ENCODE data around the gene F12. TPM values are rescaled to one million over a fixed set of nuclear protein-coding genes. Genes with fewer than 3 reads are reported as not detected.

Gene F12
- total RNA-seq, 1 experiment from 2014 or later = 13.4 TPM

DNA sequence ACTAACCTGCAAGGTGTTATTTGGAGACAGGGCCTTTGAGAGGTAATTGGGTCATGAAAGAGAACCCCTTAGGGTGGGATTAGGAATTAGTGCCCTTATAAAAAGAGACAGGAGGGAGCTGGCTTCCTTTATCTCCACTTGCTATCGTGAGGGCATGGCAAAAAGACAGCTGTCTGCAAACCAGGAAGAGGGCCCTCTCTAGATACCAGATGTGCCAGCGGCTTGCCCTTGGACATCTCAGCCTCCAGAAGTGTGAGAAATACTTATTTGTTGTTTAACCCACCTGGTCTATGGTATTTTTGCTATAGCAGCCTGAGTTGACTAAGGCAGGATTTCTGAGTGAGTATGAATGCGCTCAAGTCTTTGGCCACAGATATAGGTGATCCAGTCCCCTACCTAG is 52.6 kb downstream of the F12 start:
- DNase-seq (ENCODE audit: low read depth, low spot score) = no peak

DNA sequence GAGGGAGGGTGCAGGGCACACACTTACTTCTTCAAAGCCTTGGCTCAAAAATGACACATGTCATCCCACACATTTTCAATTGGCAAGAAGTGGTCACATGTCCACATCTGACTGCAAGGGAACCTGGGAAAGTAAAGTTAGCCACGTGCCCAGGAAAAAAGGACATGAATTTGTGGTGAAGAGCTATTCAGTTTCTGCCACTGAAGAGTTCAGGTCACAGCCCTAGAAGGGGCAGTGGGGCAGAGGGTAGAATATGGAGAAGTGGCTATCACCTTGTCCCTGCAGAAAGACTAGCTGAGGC is 53.5 kb downstream of the F12 start:
- POLR2A ChIA-PET = no interaction called here
- in situ Hi-C loops (cut with HindIII; ENCODE audit: low pct_unique_long_range_greater_than_20kb, low sequenced_read_pairs) (no loop called here), intact Hi-C loops (cut with micrococcal nuclease; ENCODE audit: unreplicated experiment) (no loop called here)
- Histone ChIP-seq H3K27ac (ENCODE audit: low read length) (no peak overlapping the region), H3K4me1 (ENCODE audit: control insufficient read depth, insufficient read depth, low read length) (0 out of 2 replicates have a peak, but pooled peaks cover 2% of the 10 kb centered on the region), H3K9me3 (ENCODE audit: control insufficient read depth, insufficient read depth, low read depth, low read length) (no peaks in the 10 kb centered on the region), H3K4me3 (ENCODE audit: low read depth in 2 of 2, low read length in 2 of 2) (no peak overlapping the region), H3K36me3 (ENCODE audit: control insufficient read depth, insufficient read depth, low read length) (no peaks in the 10 kb centered on the region), H3K27me3 (ENCODE audit: control insufficient read depth, insufficient read depth, low read length) (no peaks in the 10 kb centered on the region)
- no TSS peak for BruUV-seq (replicated peaks)
- ATAC-seq = no peak
- no peak for DNase-seq (ENCODE audit: low read depth, low spot score)
- CTCF ChIA-PET = interaction anchor here (1.0 kb wide), 1 partner anchor 46 kb away, joined by 5 read pairs; no protein-coding TSS in a partner anchor
- TF ChIP-seq, protein P1, sequence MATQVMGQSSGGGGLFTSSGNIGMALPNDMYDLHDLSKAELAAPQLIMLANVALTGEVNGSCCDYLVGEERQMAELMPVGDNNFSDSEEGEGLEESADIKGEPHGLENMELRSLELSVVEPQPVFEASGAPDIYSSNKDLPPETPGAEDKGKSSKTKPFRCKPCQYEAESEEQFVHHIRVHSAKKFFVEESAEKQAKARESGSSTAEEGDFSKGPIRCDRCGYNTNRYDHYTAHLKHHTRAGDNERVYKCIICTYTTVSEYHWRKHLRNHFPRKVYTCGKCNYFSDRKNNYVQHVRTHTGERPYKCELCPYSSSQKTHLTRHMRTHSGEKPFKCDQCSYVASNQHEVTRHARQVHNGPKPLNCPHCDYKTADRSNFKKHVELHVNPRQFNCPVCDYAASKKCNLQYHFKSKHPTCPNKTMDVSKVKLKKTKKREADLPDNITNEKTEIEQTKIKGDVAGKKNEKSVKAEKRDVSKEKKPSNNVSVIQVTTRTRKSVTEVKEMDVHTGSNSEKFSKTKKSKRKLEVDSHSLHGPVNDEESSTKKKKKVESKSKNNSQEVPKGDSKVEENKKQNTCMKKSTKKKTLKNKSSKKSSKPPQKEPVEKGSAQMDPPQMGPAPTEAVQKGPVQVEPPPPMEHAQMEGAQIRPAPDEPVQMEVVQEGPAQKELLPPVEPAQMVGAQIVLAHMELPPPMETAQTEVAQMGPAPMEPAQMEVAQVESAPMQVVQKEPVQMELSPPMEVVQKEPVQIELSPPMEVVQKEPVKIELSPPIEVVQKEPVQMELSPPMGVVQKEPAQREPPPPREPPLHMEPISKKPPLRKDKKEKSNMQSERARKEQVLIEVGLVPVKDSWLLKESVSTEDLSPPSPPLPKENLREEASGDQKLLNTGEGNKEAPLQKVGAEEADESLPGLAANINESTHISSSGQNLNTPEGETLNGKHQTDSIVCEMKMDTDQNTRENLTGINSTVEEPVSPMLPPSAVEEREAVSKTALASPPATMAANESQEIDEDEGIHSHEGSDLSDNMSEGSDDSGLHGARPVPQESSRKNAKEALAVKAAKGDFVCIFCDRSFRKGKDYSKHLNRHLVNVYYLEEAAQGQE (IDR thresholded peaks at IDR 0.05; ENCODE audit: insufficient read depth in 1 of 2, low read depth in 2 of 2, low read length in 1 of 2) = no peak
- TF ChIP-seq SIN3A (IDR thresholded peaks at IDR 0.05; ENCODE audit: borderline replicate concordance, insufficient read depth, low read depth, low read length) (no peak), POLR2AphosphoS5 (IDR thresholded peaks at IDR 0.05; ENCODE audit: low read depth, low read length) (no peak), TCF7L2 (IDR thresholded peaks at IDR 0.05; ENCODE audit: low read depth, low read length) (no peak)
- TF ChIP-seq, protein P2, sequence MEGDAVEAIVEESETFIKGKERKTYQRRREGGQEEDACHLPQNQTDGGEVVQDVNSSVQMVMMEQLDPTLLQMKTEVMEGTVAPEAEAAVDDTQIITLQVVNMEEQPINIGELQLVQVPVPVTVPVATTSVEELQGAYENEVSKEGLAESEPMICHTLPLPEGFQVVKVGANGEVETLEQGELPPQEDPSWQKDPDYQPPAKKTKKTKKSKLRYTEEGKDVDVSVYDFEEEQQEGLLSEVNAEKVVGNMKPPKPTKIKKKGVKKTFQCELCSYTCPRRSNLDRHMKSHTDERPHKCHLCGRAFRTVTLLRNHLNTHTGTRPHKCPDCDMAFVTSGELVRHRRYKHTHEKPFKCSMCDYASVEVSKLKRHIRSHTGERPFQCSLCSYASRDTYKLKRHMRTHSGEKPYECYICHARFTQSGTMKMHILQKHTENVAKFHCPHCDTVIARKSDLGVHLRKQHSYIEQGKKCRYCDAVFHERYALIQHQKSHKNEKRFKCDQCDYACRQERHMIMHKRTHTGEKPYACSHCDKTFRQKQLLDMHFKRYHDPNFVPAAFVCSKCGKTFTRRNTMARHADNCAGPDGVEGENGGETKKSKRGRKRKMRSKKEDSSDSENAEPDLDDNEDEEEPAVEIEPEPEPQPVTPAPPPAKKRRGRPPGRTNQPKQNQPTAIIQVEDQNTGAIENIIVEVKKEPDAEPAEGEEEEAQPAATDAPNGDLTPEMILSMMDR (IDR thresholded peaks at IDR 0.05) = no peak

More for the DNA sequence above, 52.6 kb downstream of the F12 start:
- TF ChIP-seq, protein P2 (IDR thresholded peaks at IDR 0.05) = no peak
- TF ChIP-seq, protein P1 (IDR thresholded peaks at IDR 0.05; ENCODE audit: insufficient read depth in 1 of 2, low read depth in 2 of 2, low read length in 1 of 2) = no peak
- TF ChIP-seq TCF7L2 (IDR thresholded peaks at IDR 0.05; ENCODE audit: low read depth, low read length) = no peak
- no peak for TF ChIP-seq POLR2AphosphoS5 (IDR thresholded peaks at IDR 0.05; ENCODE audit: low read depth, low read length)
- TF ChIP-seq SIN3A (IDR thresholded peaks at IDR 0.05; ENCODE audit: borderline replicate concordance, insufficient read depth, low read depth, low read length) = no peak
- no peak overlapping the region for H3K27ac ChIP-seq (ENCODE audit: low read length)
- no peaks in the 10 kb centered on the region for H3K36me3 ChIP-seq (ENCODE audit: control insufficient read depth, insufficient read depth, low read length)
- ChIA-PET CTCF (interaction anchor here (0.7 to 1.0 kb wide), 2 partner anchors 16 to 47 kb away, joined by 5 to 8 read pairs; no protein-coding TSS in a partner anchor), POLR2A (no interaction called here)
- in situ Hi-C loops (cut with HindIII; ENCODE audit: low pct_unique_long_range_greater_than_20kb, low sequenced_read_pairs) (no loop called here), intact Hi-C loops (cut with micrococcal nuclease; ENCODE audit: unreplicated experiment) (no loop called here)
- H3K9me3 ChIP-seq (ENCODE audit: control insufficient read depth, insufficient read depth, low read depth, low read length) = no peaks in the 10 kb centered on the region
- BruUV-seq (replicated peaks) = no TSS peak
- no peak for ATAC-seq
- no peak overlapping the region for H3K4me3 ChIP-seq (ENCODE audit: low read depth in 2 of 2, low read length in 2 of 2)
- 0 out of 2 replicates have a peak, but pooled peaks cover 2% of the 10 kb centered on the region for H3K4me1 ChIP-seq (ENCODE audit: control insufficient read depth, insufficient read depth, low read length)
- no peaks in the 10 kb centered on the region for H3K27me3 ChIP-seq (ENCODE audit: control insufficient read depth, insufficient read depth, low read length)

Data from Panc1 (cell line).